Neural crest cell (in vitro differentiated cells): ENCODE measurements around the gene RBMS3. TPM values are rescaled to one million over a fixed set of nuclear protein-coding genes. Genes with fewer than 3 reads are reported as not detected.

Experiments used
- DNase-seq: peaks from one replicate; pipeline ENCODE4 v3.0.0; 2021; ENCODE audit warnings: low read depth, mixed read lengths, low spot score
- H3K27ac Mint-ChIP-seq: one replicate; pipeline ENCODE4 v1.8.0; 2021; ENCODE audit warnings: mild to moderate bottlenecking, mixed read lengths; ENCODE audit not compliant: unreplicated experiment
- H3K27me3 Mint-ChIP-seq: 2 replicates; pipeline ENCODE4 v1.8.0; 2021; ENCODE audit warnings: low read depth, mild to moderate bottlenecking, mixed read lengths
- H3K36me3 Mint-ChIP-seq: 2 replicates; pipeline ENCODE4 v1.8.0; 2021; ENCODE audit warnings: low read depth, mild to moderate bottlenecking, mixed read lengths
- H3K4me1 Mint-ChIP-seq: 2 replicates; pipeline ENCODE4 v1.8.0; 2021; ENCODE audit warnings: mixed read lengths
- H3K4me3 Mint-ChIP-seq: one replicate; pipeline ENCODE4 v1.8.0; 2021; ENCODE audit warnings: mild to moderate bottlenecking, mixed read lengths
- H3K9me3 Mint-ChIP-seq: 2 replicates; pipeline ENCODE4 v1.8.0; 2021; ENCODE audit warnings: mixed read lengths
- CTCF ChIP-seq: fragments of 200-600 bp; sonication (generic); conservative IDR thresholded peaks from 2 replicates; pipeline ENCODE4 v1.5.0; 2021; ENCODE audit warnings: antibody characterized with exemption, mild to moderate bottlenecking
- total RNA-seq: library from RNA; stranded (reverse); gene quantifications from 2 replicates; pipeline ENCODE4 v1.2.1, GENCODE V29; 2021

Gene RBMS3
- total RNA-seq, 1 donor from 2014 or later = 35.4 TPM

GRCh38 chr3:29478611-29479010, 197.7 kb downstream of the RBMS3 start:
- no peak for TF ChIP-seq CTCF
- Mint-ChIP-seq H3K9me3 (peaks cover 5% of the 10 kb centered on the region), H3K4me3 (no peak overlapping the region), H3K4me1 (peaks cover 4% of the 10 kb centered on the region), H3K27me3 (no peaks in the 10 kb centered on the region), H3K36me3 (peaks cover 9% of the 10 kb centered on the region), H3K27ac (no peak overlapping the region)
- DNase-seq = no peak

GRCh38 chr3:29481249-29481648, 200.4 kb downstream of the RBMS3 start:
- TF ChIP-seq CTCF = no peak
- Mint-ChIP-seq H3K9me3 (peaks cover 5% of the 10 kb centered on the region), H3K36me3 (peaks cover 9% of the 10 kb centered on the region), H3K4me3 (no peak overlapping the region), H3K27me3 (no peaks in the 10 kb centered on the region), H3K27ac (no peak overlapping the region), H3K4me1 (no peaks in the 10 kb centered on the region)
- no peak for DNase-seq

- no peak for TF ChIP-seq CTCF
- H3K4me3 Mint-ChIP-seq = no peak overlapping the region
- no peak for DNase-seq
Observed at GRCh38 chr3:29481969-29482767, 201.3 kb downstream of the RBMS3 start.

GRCh38 chr3:29484633-29485032, 203.8 kb downstream of the RBMS3 start:
- no peak for DNase-seq
- peaks cover 12% of the 10 kb centered on the region for H3K9me3 Mint-ChIP-seq
- no peak for TF ChIP-seq CTCF
- no peaks in the 10 kb centered on the region for H3K4me1 Mint-ChIP-seq
- no peaks in the 10 kb centered on the region for H3K27me3 Mint-ChIP-seq
- H3K36me3 Mint-ChIP-seq = peaks cover 19% of the 10 kb centered on the region
- H3K27ac Mint-ChIP-seq = no peak overlapping the region
- no peak overlapping the region for H3K4me3 Mint-ChIP-seq

More at GRCh38 chr3:29481969-29482767, 201.3 kb downstream of the RBMS3 start:
- H3K27me3 Mint-ChIP-seq = no peaks in the 10 kb centered on the region
- H3K9me3 Mint-ChIP-seq = peaks cover 5% of the 10 kb centered on the region
- peaks cover 9% of the 10 kb centered on the region for H3K36me3 Mint-ChIP-seq
- no peaks in the 10 kb centered on the region for H3K4me1 Mint-ChIP-seq
- H3K27ac Mint-ChIP-seq = no peak overlapping the region

- Mint-ChIP-seq H3K27ac (no peak overlapping the region), H3K36me3 (peaks cover 25% of the 10 kb centered on the region), H3K9me3 (peaks cover 9% of the 10 kb centered on the region), H3K4me3 (no peak overlapping the region), H3K4me1 (no peaks in the 10 kb centered on the region), H3K27me3 (no peaks in the 10 kb centered on the region)
- no peak for TF ChIP-seq CTCF
- no peak for DNase-seq
Observed at GRCh38 chr3:29486096-29486495, 205.2 kb downstream of the RBMS3 start.
